Measurements from ENCODE around the gene DTX3. TPM values are rescaled to one million over a fixed set of nuclear protein-coding genes. Genes with fewer than 3 reads are reported as not detected.
"Not testable (repeated sequence)": the region's sequence is repeated elsewhere in the genome, so short reads cannot be mapped to it uniquely, and the experiment has no call there.

DTX3 gene
- total RNA-seq, 1 donor = 32.9 TPM

GRCh38 chr12:57630891-57631433 lies 26.3 kb downstream of the DTX3 start:
- DNase-seq (ENCODE audit: low read depth in 2 of 3, low spot score in 2 of 3) = no peak

- no peak for DNase-seq (ENCODE audit: low read depth in 2 of 3, low spot score in 2 of 3)
These were observed 27.0 kb downstream of the DTX3 start for GRCh38 chr12:57631566-57632072.

- DNase-seq (ENCODE audit: low read depth in 2 of 3, low spot score in 2 of 3) = peak in 1 of 3 donors; percentile 33
These were observed 27.7 kb downstream of the DTX3 start for GRCh38 chr12:57632073-57632957.

GRCh38 chr12:57632958-57633840 lies 28.6 kb downstream of the DTX3 start, which contains the start of gene B4GALNT1:
B4GALNT1 (minus strand) TSS chr12:57633201; CDS start chr12:57632132, 1,069 bp downstream.
- DNase-seq (ENCODE audit: low read depth in 2 of 3, low spot score in 2 of 3) = peak; percentile 47 to 69 (median 57)

GRCh38 chr12:57636731-57637130 lies 32.1 kb downstream of the DTX3 start:
- DNase-seq (ENCODE audit: low read depth in 2 of 3, low spot score in 2 of 3) = not testable (repeated sequence)

- no peak for DNase-seq (ENCODE audit: low read depth in 2 of 3, low spot score in 2 of 3)
These were observed 32.7 kb downstream of the DTX3 start for GRCh38 chr12:57637364-57637763.

- DNase-seq (ENCODE audit: low read depth in 2 of 3, low spot score in 2 of 3) = no peak
These were observed 33.5 kb downstream of the DTX3 start for GRCh38 chr12:57638096-57638495.

- DNase-seq (ENCODE audit: low read depth in 2 of 3, low spot score in 2 of 3) = no peak
These were observed 35.8 kb downstream of the DTX3 start for GRCh38 chr12:57640175-57641042.

- no peak for DNase-seq (ENCODE audit: low read depth in 2 of 3, low spot score in 2 of 3)
These were observed 37.2 kb downstream of the DTX3 start for GRCh38 chr12:57641699-57642442.

GRCh38 chr12:57645990-57646658 lies 41.5 kb downstream of the DTX3 start:
- peak in 1 of 3 donors; percentile 36 for DNase-seq (ENCODE audit: low read depth in 2 of 3, low spot score in 2 of 3)

GRCh38 chr12:57646659-57647049 lies 42.0 kb downstream of the DTX3 start:
- DNase-seq (ENCODE audit: low read depth in 2 of 3, low spot score in 2 of 3) = not testable (repeated sequence)

- no peak for DNase-seq (ENCODE audit: low read depth in 2 of 3, low spot score in 2 of 3)
These were observed 49.4 kb downstream of the DTX3 start for GRCh38 chr12:57654042-57654441.

- no peak for DNase-seq (ENCODE audit: low read depth in 2 of 3, low spot score in 2 of 3)
These were observed 51.1 kb downstream of the DTX3 start for GRCh38 chr12:57655541-57656240.

GRCh38 chr12:57656408-57656807 lies 51.8 kb downstream of the DTX3 start:
- not testable (repeated sequence) for DNase-seq (ENCODE audit: low read depth in 2 of 3, low spot score in 2 of 3)

GRCh38 chr12:57657744-57658143 lies 53.1 kb downstream of the DTX3 start:
- DNase-seq (ENCODE audit: low read depth in 2 of 3, low spot score in 2 of 3) = no peak

GRCh38 chr12:57658890-57659289 lies 54.3 kb downstream of the DTX3 start:
- no peak for DNase-seq (ENCODE audit: low read depth in 2 of 3, low spot score in 2 of 3)

Measured in hematopoietic multipotent progenitor cell (in vitro differentiated cells).